HCT116 (cell line): ENCODE results near the gene TRPM5.

Experiments
- CBX3 ChIP-seq: IDR thresholded peaks from 2 replicates; pipeline ENCODE4 v1.6.1; 2012; ENCODE audit warnings: low read depth
- EGR1 ChIP-seq: IDR thresholded peaks from 2 replicates; pipeline ENCODE4 v1.6.1; 2012; ENCODE audit warnings: low read depth
- EZH2 ChIP-seq: fragments of 200-600 bp; sonication (generic); IDR thresholded peaks from 2 replicates; pipeline ENCODE4 v1.6.1; 2017; ENCODE audit warnings: antibody characterized with exemption, mixed run types
- EZH2phosphoT487 ChIP-seq: fragments of 200-600 bp; IDR thresholded peaks from 2 replicates; pipeline ENCODE4 v1.6.1; 2018; ENCODE audit warnings: antibody characterized with exemption, borderline replicate concordance
- POLR2AphosphoS5 ChIP-seq: IDR thresholded peaks from 2 replicates; pipeline ENCODE4 v1.6.1; 2011; ENCODE audit warnings: mild to moderate bottlenecking, low read depth, low read length, moderate library complexity
- SP1 ChIP-seq: IDR thresholded peaks from 2 replicates; pipeline ENCODE4 v1.6.1; 2012; ENCODE audit warnings: low read depth
- YY1 ChIP-seq: IDR thresholded peaks from 2 replicates; pipeline ENCODE4 v1.6.1; 2011; ENCODE audit warnings: low read length, low read depth, moderate library complexity, mild to moderate bottlenecking; ENCODE audit not compliant: insufficient replicate concordance; ENCODE audit errors: extremely low read depth
- ZFX ChIP-seq: fragments of 450-650 bp; IDR thresholded peaks from 2 replicates; pipeline ENCODE4 v1.6.1; 2017
- ZNF274 ChIP-seq: fragments of 200-500 bp; sonication (Bioruptor generic); IDR thresholded peaks from 2 replicates; pipeline ENCODE4 v1.6.1; 2014; ENCODE audit warnings: mild to moderate bottlenecking, low read depth, low read length, inconsistent platforms
- TF ChIP-seq, protein P1 (sequence below), 3 experiments: fragments of 200-600 bp in 1 of 3; sonication (generic) in 1 of 3; IDR thresholded peaks in 2 of 3; conservative IDR thresholded peaks in 1 of 3; 2 replicates each; pipeline ENCODE4 v1.5.1; 2012 to 2017; ENCODE audit warnings: low read depth in 2 of 3, low read length in 2 of 3, antibody characterized with exemption in 1 of 3, borderline replicate concordance in 1 of 3, control low read depth in 1 of 3, mild to moderate bottlenecking in 1 of 3, mixed read lengths in 1 of 3, mixed run types in 1 of 3, moderate library complexity in 1 of 3; ENCODE audit not compliant: insufficient read depth in 1 of 3
- TF ChIP-seq, protein P2 (sequence below): IDR thresholded peaks from 2 replicates; pipeline ENCODE4 v1.6.1; 2012

DNA sequence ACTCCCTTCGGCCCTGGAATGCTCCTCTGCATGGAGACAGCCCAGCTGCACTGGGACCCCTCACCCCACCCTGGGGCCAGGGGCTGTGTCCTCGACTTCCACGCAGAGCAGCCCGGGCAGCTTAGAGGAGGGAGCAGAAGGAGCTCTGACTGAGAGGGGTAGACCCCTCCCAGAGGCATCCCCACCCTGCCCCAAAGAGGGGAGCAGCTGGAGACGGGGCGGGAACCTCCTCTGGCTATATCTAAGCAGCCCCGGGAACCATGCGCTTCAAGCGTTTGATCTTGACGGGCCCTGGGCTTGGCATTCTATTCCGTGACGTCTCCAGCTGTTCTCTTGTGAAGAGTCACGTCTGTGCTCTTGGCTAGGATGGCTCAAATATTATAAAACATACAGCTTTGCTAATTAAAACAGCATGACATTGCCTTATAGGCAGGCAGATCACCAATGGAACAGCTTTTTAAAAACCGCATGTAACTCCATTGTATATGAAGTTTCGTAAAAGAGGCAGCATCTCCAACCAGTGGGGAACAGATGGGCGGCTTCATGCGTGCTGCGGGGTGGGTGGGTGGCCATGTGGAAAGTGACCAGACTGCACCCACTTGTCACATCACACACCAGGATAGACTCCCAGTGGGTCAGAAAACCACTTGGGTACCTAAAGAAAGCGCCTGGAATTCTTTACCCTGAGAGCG, 8.2 kb upstream of the TRPM5 start:
- TF ChIP-seq, protein P1, sequence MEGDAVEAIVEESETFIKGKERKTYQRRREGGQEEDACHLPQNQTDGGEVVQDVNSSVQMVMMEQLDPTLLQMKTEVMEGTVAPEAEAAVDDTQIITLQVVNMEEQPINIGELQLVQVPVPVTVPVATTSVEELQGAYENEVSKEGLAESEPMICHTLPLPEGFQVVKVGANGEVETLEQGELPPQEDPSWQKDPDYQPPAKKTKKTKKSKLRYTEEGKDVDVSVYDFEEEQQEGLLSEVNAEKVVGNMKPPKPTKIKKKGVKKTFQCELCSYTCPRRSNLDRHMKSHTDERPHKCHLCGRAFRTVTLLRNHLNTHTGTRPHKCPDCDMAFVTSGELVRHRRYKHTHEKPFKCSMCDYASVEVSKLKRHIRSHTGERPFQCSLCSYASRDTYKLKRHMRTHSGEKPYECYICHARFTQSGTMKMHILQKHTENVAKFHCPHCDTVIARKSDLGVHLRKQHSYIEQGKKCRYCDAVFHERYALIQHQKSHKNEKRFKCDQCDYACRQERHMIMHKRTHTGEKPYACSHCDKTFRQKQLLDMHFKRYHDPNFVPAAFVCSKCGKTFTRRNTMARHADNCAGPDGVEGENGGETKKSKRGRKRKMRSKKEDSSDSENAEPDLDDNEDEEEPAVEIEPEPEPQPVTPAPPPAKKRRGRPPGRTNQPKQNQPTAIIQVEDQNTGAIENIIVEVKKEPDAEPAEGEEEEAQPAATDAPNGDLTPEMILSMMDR (IDR thresholded peaks at IDR 0.05 in 2 of 3, conservative IDR thresholded peaks at IDR 0.05 in 1 of 3; ENCODE audit: borderline replicate concordance in 1 of 3, insufficient read depth in 1 of 3, low read depth in 2 of 3, low read length in 2 of 3) = no peak
- no peak for TF ChIP-seq EZH2
- no peak for TF ChIP-seq EGR1
- TF ChIP-seq, protein P2, sequence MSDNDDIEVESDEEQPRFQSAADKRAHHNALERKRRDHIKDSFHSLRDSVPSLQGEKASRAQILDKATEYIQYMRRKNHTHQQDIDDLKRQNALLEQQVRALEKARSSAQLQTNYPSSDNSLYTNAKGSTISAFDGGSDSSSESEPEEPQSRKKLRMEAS = no peak
- no peak for TF ChIP-seq ZNF274
- TF ChIP-seq CBX3 = no peak
- TF ChIP-seq SP1 = no peak
- TF ChIP-seq YY1 = no peak
- TF ChIP-seq EZH2phosphoT487 = no peak
- TF ChIP-seq POLR2AphosphoS5 = no peak
- TF ChIP-seq ZFX = no peak
